ENCODE data around the gene GOLGA6D. TPM values are rescaled to one million over a fixed set of nuclear protein-coding genes. Genes with fewer than 3 reads are reported as not detected.
"Not testable (repeated sequence)": the region's sequence is repeated elsewhere in the genome, so short reads cannot be mapped to it uniquely, and the experiment has no call there.

GOLGA6D gene
- total RNA-seq, 4 donors from 2014 or later: 0.34 TPM; not detected in 3

DNA sequence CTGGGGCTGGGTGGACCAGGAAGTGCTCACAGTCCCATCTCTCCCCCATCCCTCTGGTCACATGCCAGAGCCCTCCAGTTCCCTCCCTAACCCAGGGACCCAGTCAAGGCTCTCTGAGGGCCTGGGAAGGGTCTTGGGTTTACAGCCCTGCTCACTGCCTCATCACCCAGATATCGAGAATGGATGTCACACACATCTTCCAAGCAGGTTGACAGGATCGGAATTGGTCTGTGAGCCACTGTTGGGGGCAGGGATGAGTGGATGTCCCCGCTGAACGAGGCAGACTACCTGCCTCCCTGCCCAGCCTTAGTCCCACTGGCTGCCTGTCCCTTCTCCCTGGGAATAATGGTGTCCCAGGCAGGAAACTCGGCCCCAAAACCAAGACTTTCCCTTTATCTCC lies 44.5 kb upstream of the GOLGA6D start:
- TF ChIP-seq, protein P1, sequence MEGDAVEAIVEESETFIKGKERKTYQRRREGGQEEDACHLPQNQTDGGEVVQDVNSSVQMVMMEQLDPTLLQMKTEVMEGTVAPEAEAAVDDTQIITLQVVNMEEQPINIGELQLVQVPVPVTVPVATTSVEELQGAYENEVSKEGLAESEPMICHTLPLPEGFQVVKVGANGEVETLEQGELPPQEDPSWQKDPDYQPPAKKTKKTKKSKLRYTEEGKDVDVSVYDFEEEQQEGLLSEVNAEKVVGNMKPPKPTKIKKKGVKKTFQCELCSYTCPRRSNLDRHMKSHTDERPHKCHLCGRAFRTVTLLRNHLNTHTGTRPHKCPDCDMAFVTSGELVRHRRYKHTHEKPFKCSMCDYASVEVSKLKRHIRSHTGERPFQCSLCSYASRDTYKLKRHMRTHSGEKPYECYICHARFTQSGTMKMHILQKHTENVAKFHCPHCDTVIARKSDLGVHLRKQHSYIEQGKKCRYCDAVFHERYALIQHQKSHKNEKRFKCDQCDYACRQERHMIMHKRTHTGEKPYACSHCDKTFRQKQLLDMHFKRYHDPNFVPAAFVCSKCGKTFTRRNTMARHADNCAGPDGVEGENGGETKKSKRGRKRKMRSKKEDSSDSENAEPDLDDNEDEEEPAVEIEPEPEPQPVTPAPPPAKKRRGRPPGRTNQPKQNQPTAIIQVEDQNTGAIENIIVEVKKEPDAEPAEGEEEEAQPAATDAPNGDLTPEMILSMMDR (IDR thresholded peaks at IDR 0.05; ENCODE audit: low read depth): no peak

DNA sequence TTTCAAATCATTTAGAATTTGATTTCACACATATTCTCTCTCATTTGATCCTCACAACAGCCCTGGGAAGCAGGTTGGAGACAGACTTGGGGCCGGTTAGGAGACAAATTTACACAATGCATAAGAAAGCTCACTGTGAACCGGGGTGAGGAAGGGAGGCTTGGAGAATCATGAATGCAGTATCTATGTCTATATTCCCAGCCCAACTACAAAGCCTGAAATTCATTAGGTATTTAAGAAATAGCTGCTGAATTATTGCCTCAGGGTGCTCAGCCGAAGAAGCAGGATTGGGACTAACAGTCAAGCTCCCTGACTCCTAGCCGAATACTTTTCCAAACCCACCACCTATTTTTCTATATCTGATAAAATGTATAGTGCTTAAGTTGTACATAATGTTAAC lies 32.9 kb upstream of the GOLGA6D start:
- TF ChIP-seq, protein P1 (IDR thresholded peaks at IDR 0.05; ENCODE audit: low read depth): no peak

DNA sequence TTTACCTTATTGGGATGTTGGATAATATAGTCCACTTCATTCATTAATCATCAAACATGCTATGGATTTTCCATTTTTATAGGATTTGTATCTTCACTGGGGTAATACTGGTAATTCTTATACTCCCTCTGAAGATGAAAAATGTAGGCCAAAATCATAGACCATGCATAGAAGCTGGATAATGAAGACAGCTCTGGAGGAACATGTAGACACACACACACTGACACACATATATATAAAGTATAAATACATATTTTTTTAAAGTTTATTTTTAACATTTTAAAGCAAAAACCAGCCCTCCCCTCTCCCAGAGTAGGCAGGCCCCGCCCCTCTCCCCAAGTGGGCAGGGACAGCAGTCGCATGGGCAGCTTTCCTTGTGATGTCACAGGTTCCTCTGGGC lies 24.6 kb upstream of the GOLGA6D start, which contains the start of gene GOLGA6C:
TSS of gene GOLGA6C (plus strand) at position 301 of the 400 bp plus-strand sequence. CDS start 265 bp downstream, outside the sequence.
- TF ChIP-seq, protein P1 (IDR thresholded peaks at IDR 0.05; ENCODE audit: low read depth): not testable (repeated sequence)

DNA sequence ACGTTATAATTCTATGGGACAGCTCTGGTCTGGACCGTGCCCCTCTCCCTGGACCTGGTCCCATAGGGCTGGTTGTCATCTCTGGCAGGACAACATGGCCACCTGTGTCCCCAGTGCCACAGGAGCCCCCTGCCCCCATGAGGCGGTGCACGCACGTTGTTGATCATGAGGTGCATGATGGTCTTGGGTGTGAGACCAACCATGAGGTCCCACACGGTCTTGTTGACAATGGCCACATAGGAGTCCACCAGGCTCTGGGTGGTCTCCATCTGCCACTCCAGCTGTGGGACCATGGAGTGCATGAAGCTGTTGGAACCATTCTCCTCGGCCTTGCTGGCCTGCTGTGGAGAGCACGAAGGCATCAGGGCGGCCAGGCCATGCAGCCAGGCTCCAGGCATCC lies 19.7 kb downstream of the GOLGA6D start:
- TF ChIP-seq, protein P1 (IDR thresholded peaks at IDR 0.05; ENCODE audit: low read depth): no peak

DNA sequence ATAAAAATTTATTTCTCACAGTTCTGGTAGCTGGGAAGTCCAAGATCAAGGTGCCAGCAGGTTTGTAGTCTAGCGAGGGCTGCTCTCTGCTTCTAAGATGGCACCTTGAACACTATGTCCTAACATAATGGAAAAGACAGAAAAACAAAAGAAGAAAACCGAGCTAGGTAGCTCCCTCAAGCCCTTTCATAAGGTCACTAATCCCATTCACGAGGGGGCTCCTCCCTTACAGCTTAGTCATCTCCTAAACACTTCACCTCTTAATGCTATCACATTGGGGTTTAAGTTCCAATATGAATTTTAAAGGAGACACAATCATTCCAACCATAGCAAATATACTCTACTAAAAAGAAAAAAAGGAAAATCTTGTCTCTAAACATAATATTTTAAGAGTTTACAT lies 23.6 kb downstream of the GOLGA6D start:
- TF ChIP-seq, protein P1 (IDR thresholded peaks at IDR 0.05; ENCODE audit: low read depth): no peak

DNA sequence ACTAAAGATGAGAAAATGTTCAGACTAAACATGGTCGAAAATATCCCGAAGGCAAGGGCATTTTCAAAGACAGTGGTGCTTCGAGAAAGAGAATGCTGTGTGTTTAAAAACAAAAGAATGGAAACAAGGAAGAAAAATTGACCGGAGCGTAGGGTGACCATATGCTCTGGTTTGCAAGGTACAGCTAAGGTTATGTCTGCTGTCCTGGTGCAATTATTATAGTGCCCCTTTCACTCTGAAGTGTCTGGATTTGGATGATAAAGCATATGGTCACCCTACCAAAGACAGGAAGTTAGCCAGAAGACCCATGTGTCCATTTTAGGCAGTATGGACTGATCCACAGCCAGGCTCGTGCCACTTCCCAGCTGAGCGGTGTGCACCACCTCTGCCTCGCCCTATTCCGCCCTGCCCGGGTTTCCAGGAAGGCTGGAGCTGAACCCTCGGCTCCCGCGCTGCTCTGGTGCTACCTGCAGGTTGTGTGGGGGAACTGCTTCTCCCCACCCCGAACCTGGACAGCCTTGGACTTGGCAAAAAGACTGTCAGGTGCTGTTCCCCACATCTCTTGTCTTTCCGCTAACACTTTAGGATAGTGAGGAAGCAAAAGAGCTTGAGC lies 25.2 kb downstream of the GOLGA6D start:
- TF ChIP-seq, protein P1 (IDR thresholded peaks at IDR 0.05; ENCODE audit: low read depth): no peak

DNA sequence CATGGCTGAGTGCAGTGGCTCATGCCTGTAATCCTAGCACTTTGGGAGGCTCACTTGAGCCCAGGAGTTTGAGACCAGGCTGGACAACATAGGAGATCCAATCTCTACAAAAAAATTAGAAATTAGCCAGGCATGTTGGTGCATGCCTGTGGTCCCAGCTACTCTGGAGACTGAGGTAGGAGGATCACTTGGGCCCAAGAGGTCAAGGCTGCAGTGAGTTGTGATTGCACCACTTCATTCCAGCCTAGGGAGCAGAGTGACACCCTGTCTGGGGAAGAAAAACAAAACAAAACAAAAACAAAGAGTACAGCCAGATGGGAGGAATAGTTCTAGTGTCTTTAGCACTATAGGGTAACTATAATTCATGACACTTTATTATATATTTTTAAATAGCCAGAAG lies 27.1 kb downstream of the GOLGA6D start:
- TF ChIP-seq, protein P1 (IDR thresholded peaks at IDR 0.05; ENCODE audit: low read depth): no peak

Measured in subcutaneous adipose tissue (tissue), 4 donors.